BLaER1 (cell line): Measurements from ENCODE around the gene TMEM204.

Experiments
- H3K27ac ChIP-seq: shearing (Covaris generic); formaldehyde crosslinking; 2 replicates; pipeline ENCODE4 v1.8.1; 2022
- H3K27me3 ChIP-seq: shearing (Covaris generic); formaldehyde crosslinking; 2 replicates; pipeline ENCODE4 v1.8.1; 2022
- H3K36me3 ChIP-seq: shearing (Covaris generic); formaldehyde crosslinking; 2 replicates; pipeline ENCODE4 v1.8.1; 2022
- H3K4me1 ChIP-seq: shearing (Covaris generic); formaldehyde crosslinking; 2 replicates; pipeline ENCODE4 v1.8.1; 2022
- H3K4me2 ChIP-seq: shearing (Covaris generic); formaldehyde crosslinking; 2 replicates; pipeline ENCODE4 v1.8.1; 2022
- H3K4me3 ChIP-seq: shearing (Covaris generic); formaldehyde crosslinking; 2 replicates; pipeline ENCODE4 v1.8.1; 2022
- H3K9ac ChIP-seq: shearing (Covaris generic); formaldehyde crosslinking; 2 replicates; pipeline ENCODE4 v1.8.1; 2022
- H3K9me3 ChIP-seq: shearing (Covaris generic); formaldehyde crosslinking; 2 replicates; pipeline ENCODE4 v1.8.1; 2022
- H4K20me1 ChIP-seq: shearing (Covaris generic); formaldehyde crosslinking; 2 replicates; pipeline ENCODE4 v1.8.1; 2022
- Cebpa-rat ChIP-seq: shearing (Covaris generic); IDR thresholded peaks from 2 replicates; pipeline ENCODE4 v1.8.1; 2022

Gene TMEM204

DNA sequence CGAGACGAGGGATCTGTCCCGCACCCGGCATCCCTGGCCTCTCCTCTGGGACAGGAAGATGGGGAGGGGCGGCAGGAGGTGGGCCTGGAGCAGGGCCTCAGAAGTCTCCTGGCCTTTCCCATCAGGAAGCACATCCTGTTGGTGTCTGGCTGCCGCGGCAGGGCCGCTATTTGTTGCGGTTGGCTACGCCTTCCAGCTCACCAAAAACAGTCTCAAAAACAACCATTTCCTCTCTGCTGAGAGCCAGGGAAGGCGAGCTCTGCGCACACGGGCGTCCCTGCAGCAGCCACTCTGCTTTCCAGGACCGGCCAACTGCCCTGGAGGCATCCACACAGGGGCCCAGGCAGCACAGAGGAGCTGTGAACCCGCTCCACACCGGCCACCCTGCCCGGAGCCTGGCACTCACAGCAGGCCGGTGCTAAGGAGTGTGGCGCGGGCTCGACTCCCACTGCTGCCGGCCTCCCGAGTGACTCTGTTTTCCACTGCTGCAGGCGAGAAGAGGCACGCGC lies at the start of gene TMEM204:
TMEM204 (plus strand) TSS at position 224 of the 509 bp plus-strand sequence. CDS start 610 bp downstream, outside the sequence.
- H3K9ac ChIP-seq: peak within 1 kb of the TSS; percentile 8; the same call in 1 of the 2 replicates
- TF ChIP-seq Cebpa-rat: no peak
- peak within 1 kb of the TSS; percentile 92 for H3K4me2 ChIP-seq
- peak within 1 kb of the TSS; percentile 37; the same call in 1 of the 2 replicates for H3K4me3 ChIP-seq
- H4K20me1 ChIP-seq: peaks cover 100% of the 10 kb centered on the region
- no peaks in the 10 kb centered on the region for H3K9me3 ChIP-seq
- H3K27ac ChIP-seq: no peak within 1 kb of the TSS
- peaks cover 80% of the 10 kb centered on the region for H3K4me1 ChIP-seq
- no peaks in the 10 kb centered on the region; the same call in 1 of the 2 replicates for H3K36me3 ChIP-seq
- H3K27me3 ChIP-seq: peaks cover 80% of the 10 kb centered on the region

DNA sequence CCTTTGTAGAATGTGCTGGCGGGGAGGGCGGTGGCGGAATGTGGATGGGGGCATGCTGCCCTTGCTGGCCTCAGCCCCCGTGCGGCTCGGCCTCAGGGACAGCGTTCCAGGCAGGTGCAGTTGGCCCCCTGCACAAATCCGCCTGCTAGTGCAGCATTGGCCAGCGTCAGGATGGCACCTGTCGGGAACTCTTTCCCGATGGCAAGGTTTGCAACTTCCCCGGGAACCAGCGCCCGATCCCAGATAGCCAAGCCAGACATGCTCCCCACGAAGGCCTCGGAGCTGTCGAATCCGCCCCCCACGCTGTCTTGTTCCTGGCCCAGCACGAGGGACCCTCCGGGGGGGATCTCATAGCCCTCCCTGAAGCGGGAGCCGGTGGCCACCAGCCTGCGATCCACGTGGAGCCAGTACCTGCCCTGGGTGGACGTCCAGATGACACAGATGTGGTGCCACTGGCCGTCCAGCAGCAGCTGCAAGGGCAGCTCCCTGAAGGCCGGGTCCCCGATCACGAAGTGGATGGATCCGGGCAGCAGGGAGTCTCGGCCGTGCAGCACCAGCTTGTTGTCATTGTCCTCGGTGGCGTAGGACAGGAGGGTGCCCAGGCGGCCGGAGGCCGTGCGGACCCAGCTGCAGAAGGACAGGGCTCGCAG lies 47.5 kb upstream of the TMEM204 start:
- Histone ChIP-seq H3K4me3 (no peak overlapping the region), H3K27ac (no peak overlapping the region), H3K9me3 (no peaks in the 10 kb centered on the region), H3K4me1 (peaks cover 3% of the 10 kb centered on the region), H3K27me3 (no peaks in the 10 kb centered on the region), H3K4me2 (no peak overlapping the region), H4K20me1 (no peaks in the 10 kb centered on the region), H3K36me3 (no peaks in the 10 kb centered on the region), H3K9ac (no peak overlapping the region)
- TF ChIP-seq Cebpa-rat: no peak

DNA sequence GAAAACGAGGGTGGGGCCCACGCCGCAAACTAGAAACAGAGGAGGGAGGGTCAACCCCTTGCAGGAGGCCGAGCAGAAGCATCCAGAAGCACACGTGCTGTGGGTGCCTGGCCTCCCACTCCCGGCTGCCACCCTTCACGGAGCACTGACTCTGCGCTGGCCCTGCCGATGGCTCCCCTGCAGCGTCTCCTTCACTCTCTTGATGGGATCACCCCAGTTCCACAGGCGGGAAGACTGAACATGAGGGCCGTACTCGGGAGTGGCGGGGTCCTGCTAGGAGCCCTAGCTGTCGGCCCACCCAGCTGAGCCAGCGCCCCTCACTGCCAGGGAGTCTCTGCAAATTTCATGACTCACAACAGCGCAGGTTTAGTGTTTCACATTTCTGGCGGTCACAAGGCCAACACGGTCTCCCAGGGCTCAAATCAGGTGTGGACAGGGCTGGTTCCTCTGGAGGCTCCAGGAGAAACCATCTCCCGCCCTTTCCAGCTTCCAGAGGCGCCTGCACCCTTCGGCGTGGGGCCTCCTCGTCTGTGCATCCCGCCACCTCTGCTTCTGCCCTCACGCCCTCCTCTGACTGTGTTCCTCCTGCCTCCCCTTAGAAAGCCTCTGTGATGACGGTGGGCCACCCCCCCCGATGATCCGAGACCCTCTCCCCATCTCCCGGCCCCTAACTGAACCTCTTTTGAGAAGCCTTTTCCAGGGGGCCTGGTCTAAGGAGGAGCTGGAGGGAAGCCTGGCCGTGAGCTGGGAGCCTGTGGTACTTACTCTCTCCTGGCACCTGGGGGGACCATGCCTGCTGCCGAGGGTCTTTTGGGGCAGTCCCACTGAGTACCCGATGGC lies 46.7 kb upstream of the TMEM204 start:
- Histone ChIP-seq H3K4me1 (no peaks in the 10 kb centered on the region), H3K9me3 (no peaks in the 10 kb centered on the region), H3K4me3 (no peak overlapping the region), H4K20me1 (no peaks in the 10 kb centered on the region), H3K36me3 (no peaks in the 10 kb centered on the region), H3K27ac (no peak overlapping the region), H3K27me3 (no peaks in the 10 kb centered on the region), H3K4me2 (no peak overlapping the region), H3K9ac (no peak overlapping the region)
- no peak for TF ChIP-seq Cebpa-rat

DNA sequence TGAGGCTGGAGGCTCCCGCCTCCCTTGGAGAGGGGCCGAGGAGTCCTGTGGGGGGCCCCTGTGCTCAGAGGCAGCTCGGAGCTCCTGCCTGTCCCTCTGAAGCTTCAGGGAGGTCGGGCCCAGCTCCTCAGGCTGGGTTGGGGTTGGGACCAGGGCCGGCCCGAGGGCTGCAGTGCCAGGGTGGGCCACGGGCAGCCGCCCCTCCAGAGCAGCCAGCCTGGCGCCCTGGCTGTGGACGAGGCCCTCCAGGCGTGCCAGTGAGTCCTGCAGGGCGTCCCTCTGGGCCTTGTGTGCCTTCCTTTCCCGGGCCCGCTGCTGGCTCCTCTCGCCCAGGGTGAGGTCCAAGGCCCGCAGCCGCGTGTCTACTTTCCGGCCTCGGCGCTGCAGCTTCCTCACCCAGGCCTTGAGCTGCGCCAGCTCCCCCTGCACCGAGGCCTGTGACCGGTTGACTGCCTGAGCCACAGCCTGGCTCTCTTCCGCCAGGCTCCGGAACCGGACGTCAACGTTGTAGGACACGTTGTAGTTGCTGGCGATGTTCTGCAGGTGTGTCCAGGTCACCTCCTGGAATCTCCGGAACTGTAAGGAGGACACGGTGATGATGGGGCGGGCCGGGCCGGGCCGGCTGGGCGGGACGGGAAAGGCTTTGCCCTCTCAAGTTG lies 45.9 kb upstream of the TMEM204 start:
- no peak for TF ChIP-seq Cebpa-rat
- Histone ChIP-seq H3K9me3 (no peaks in the 10 kb centered on the region), H3K4me3 (no peak overlapping the region), H3K4me2 (no peak overlapping the region), H3K36me3 (no peaks in the 10 kb centered on the region), H3K27me3 (no peaks in the 10 kb centered on the region), H3K4me1 (peaks cover 6% of the 10 kb centered on the region), H4K20me1 (no peaks in the 10 kb centered on the region), H3K9ac (no peak overlapping the region), H3K27ac (no peak overlapping the region)

DNA sequence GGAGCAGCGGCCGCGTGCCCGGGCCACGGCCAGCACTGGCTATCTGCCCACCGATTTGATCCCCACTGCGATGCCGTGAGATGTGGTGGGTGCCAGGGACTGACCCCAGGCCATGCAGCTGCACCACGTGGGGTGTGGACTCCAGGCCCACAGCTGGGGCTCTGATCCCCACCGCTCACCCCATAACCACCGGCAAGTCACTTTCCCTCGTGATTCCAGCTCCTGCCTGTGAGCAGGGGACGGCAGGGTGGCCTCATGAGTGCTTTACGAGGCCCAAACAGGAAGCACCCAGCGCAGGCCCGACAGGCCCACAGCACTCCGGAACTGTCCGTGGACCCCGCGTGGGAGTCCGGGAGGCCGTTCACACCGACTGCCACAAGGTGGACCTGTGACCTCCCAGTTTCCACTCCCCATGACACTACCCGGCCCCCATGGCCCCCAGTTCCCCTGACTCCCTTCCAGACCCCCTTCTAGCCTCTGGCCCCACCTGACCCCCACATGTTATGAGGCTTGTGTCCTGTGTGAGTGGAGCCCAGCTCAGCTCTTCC lies 45.3 kb upstream of the TMEM204 start:
- Histone ChIP-seq H3K4me3 (no peak overlapping the region), H3K27ac (no peak overlapping the region), H3K9me3 (no peaks in the 10 kb centered on the region), H4K20me1 (no peaks in the 10 kb centered on the region), H3K9ac (no peak overlapping the region), H3K4me1 (peaks cover 10% of the 10 kb centered on the region), H3K27me3 (no peaks in the 10 kb centered on the region), H3K36me3 (no peaks in the 10 kb centered on the region), H3K4me2 (no peak overlapping the region)
- TF ChIP-seq Cebpa-rat: no peak

DNA sequence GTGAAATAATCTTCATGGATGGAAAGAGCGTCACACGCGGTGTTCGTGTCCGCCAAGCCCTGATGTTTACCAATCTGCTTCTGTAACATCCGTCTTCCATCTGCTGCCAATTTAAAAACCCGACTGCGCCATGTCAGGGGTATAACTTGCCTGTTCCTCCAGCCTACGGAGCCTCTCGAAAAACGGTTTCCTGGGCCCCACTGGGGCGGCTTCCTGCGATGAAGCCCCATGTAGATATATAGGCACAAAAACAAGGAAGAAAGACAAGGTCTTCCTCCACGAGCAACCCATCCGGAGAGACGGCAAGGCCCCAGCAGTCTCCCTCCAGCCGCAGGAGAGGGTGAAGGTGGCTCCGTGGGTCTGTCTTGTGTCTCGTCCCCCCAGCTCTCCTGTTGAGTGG lies 44.8 kb upstream of the TMEM204 start, which contains the start of gene PTX4:
PTX4 (minus strand) TSS at position 326 of the 400 bp plus-strand sequence; CDS start at position 291, 35 bp downstream.
- no peaks in the 10 kb centered on the region for H3K36me3 ChIP-seq
- TF ChIP-seq Cebpa-rat: no peak
- H4K20me1 ChIP-seq: peaks cover under 1% of the 10 kb centered on the region; the same call in 1 of the 2 replicates
- H3K9me3 ChIP-seq: no peaks in the 10 kb centered on the region
- no peaks in the 10 kb centered on the region for H3K27me3 ChIP-seq
- no peak within 1 kb of the TSS for H3K27ac ChIP-seq
- H3K4me3 ChIP-seq: no peak within 1 kb of the TSS
- no peak within 1 kb of the TSS for H3K4me2 ChIP-seq
- no peak within 1 kb of the TSS for H3K9ac ChIP-seq
- peaks cover 10% of the 10 kb centered on the region for H3K4me1 ChIP-seq

DNA sequence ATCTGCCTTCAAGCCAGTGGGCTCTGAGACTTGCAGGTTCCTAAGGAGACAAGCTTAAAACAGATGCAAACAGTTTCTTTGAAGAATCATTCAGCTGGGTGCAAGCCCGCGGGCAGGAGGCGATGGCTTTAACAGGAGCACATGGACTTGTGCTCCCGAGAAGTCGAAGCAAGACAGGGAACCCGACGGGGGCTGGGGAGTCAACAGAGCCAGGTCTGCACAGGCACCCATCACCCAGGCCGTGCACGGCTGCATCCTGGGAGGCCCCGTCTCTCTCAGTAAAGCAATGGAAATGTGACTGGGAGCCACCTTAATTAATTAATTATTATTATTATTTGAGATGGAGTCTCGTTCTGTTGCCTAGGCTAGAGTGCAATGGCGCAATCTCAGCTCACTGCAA lies 44.4 kb upstream of the TMEM204 start:
- TF ChIP-seq Cebpa-rat: no peak
- Histone ChIP-seq H3K27ac (no peak overlapping the region), H3K4me1 (peaks cover 13% of the 10 kb centered on the region), H3K9me3 (no peaks in the 10 kb centered on the region), H3K36me3 (no peaks in the 10 kb centered on the region), H3K4me2 (no peak overlapping the region), H3K9ac (no peak overlapping the region), H3K4me3 (no peak overlapping the region), H3K27me3 (no peaks in the 10 kb centered on the region), H4K20me1 (peaks cover 5% of the 10 kb centered on the region)

DNA sequence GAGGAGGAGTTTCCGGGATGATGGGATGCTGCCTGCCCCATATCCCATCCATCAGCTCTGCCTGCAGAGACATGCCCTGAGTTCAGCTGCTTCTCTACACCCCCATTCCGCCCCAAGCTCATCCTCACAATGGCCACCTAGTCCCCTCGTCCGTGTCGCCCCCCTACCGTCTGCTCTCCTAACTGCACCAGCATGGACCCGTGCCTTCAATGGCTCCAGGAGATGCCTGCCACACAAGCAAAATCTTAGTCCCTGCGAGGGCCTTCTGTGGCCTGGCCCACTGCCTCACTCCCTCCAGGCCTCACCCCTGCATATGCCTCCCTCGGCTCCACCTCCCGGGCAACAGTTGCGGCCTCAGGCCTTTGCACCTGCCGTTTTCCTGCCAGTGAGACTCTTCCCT lies 42.1 kb upstream of the TMEM204 start:
- no peak overlapping the region for H3K27ac ChIP-seq
- H4K20me1 ChIP-seq: peaks cover 27% of the 10 kb centered on the region
- H3K36me3 ChIP-seq: peaks cover 22% of the 10 kb centered on the region
- peaks cover 33% of the 10 kb centered on the region for H3K4me1 ChIP-seq
- H3K9ac ChIP-seq: no peak overlapping the region
- H3K4me2 ChIP-seq: no peak overlapping the region
- H3K4me3 ChIP-seq: no peak overlapping the region
- TF ChIP-seq Cebpa-rat: no peak
- no peaks in the 10 kb centered on the region for H3K9me3 ChIP-seq
- H3K27me3 ChIP-seq: no peaks in the 10 kb centered on the region
